Measurements from ENCODE around the gene INHBE.
"Not testable (repeated sequence)": the region's sequence is repeated elsewhere in the genome, so short reads cannot be mapped to it uniquely, and the experiment has no call there.

The INHBE gene, protein sequence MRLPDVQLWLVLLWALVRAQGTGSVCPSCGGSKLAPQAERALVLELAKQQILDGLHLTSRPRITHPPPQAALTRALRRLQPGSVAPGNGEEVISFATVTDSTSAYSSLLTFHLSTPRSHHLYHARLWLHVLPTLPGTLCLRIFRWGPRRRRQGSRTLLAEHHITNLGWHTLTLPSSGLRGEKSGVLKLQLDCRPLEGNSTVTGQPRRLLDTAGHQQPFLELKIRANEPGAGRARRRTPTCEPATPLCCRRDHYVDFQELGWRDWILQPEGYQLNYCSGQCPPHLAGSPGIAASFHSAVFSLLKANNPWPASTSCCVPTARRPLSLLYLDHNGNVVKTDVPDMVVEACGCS

DNA sequence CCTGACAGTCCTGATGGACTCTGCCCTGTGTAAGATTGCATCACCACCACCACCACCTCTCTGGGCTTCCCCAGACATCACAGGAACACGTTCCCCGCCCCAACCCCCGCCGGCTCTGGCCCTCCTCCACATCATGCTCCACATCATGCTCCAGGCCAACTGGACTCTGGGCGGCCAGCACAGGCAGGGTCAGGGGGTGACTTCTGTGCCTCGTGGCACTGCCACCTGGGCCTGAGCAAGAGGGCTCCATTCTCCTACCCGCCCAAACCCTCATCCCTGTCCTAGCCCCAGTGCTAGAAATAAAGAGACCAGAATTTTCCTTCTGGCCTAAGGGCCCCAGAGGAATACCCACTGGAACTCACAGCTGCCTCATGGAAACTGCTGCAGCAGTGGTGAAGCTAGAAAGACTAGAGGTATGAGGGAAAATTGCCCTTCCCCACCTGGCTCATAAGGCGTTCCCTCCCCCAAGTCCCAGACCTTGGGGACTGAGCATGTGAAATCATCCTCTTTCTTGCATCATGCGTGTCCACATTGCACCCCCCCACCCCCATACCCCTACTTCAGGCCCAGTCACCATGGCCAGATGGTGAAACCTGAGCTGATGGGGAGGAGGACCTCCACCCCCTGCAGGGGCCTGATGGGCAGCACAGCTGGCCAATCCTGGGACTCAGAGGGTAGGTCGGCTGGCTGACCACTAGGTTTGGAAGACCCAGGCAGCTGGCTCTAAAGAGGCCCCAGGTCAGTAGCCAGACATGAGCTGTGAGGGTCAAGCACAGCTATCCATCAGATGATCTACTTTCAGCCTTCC, at the start of gene INHBE:
Gene INHBE, plus strand, starts transcription at position 742 of the 808 bp plus-strand sequence. CDS start 230 bp downstream, outside the sequence.
- DNase-seq: no peak

DNA sequence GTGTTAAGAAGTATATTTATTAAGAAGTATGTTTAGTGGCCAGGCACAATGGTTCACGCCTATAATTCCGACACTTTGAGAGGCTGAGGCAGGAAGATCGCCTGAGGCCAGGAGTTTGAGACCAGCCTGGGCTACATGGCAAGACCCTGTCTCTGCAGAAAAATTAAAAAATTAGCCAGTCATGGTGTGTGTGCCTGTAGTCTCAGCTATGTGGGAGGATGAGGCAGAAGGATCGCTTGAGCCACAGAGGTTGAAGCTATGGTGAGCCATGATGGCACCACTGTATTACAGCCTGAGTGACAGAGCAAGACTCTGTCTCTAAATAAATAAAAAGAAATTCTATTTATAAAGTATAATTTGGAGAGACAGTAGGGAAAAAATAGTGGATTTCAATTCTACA, 44.6 kb upstream of the INHBE start:
- no peak for DNase-seq

DNA sequence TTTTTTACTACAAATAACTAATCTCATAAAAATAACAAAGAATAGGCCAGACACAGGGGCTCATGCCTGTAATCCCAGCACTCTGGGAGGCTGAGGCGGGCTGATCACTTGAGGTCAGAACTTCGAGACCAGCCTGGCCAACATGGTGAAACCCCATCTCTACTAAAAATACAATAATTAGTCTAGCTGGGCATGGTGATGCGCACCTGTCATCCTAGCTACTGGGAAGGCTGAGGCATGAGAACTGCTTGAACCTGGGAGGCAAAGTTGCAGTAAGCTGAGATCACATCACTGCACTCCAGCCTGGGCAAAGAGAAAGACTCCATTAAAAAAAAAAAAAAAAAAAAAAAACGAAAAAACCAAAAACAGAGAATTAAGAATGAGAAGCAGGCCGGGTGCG, 40.9 kb upstream of the INHBE start:
- not testable (repeated sequence) for DNase-seq

DNA sequence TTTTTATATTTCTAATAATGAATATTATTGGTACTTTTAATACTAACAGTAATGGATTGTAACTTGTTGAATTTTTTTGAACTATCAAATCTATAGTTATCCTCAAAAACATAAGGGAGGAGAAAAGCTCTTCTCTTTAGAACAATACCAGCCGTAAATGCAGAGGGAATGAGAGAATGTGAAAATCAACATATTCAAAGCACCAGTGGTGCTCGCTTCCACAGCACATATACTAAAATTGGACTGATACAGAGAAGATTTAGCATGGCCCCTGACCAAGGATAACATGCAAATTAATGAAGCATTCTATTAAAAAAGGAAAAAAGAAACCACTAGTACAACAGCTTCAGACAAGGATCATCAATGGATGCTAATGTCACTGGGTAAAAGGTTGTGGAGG, 40.0 kb upstream of the INHBE start:
- no peak for DNase-seq

DNA sequence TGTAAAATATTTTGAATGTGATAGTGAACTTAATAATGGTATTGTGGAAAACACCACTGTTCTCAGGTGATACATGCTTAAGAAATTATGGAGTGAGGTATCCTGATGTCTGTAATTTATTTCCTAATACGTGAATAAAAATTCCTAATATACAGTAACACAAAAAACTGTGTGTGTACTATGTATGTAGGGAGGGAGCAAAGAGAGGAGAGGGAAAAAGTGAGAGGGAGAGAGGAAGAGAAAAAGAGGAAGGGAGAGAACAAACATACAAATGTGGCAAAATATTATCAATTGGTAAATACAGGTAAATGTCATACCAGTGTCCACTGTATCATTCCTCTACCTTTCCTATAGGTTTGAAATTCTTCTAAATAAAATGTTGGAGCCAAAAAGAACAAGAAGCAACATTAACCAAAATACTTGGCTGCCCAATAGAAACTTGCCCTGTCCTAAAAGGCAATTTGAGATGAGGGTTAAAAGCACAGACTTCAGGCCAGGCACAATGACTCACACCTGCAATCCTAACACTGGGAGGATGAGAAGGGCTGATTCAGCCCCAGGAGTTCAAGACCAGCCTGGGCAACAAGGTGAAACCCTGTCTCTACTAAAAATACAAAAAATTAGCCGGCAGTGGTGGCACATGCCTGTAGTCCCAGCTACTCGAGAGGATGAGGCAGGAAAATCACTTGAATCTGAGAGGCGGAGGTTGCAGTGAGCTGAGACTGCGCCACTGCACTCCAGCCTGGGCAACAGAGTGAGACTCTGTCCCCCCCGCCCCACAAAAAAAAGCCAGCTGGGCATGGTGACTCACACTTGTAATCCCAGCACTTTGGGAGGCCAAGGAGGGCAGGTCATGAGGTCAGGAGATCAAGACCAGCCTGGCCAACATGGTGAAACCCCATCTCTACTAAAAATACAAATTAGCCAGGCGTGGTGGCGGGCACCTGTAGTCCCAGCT, 38.8 kb upstream of the INHBE start:
- no peak for DNase-seq

DNA sequence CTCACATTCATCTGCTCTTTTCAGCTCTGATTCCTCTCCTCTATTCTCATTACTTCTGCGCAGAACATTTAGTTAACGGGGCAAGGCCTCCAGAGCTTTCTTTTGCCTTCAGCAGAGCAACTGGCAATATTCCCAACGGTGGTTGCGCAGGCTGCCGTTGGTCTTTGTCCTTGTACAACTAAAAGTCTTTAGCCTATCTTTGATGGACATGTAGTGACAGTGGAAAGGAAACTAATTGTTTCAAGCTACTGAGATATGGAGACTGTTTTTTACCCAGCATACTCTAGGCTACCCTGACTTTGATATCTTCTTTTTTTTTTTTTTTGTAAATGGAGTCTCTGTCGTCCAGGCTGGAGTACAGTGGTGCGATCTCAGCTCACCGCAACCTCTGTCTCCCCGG, 36.9 kb upstream of the INHBE start:
- DNase-seq: no peak

DNA sequence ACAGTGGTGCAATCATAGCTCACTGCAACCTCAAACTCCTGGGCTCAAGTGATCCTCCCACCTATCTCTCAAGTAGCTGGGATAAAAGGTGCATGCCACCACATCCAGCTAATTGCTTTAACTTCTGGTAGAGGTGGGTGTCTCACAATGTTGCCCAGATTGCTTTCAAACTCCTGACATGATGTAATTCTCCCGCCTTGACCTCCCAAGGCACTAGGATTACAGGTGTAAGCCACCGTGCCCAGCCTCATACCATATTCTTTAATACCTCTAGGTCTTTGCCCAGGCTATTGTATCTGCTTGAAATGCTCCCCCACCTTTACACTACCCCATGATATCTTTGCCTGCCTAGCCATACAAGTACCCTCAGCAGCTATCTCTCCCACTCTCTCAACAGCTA, 35.6 kb upstream of the INHBE start:
- no peak for DNase-seq

DNA sequence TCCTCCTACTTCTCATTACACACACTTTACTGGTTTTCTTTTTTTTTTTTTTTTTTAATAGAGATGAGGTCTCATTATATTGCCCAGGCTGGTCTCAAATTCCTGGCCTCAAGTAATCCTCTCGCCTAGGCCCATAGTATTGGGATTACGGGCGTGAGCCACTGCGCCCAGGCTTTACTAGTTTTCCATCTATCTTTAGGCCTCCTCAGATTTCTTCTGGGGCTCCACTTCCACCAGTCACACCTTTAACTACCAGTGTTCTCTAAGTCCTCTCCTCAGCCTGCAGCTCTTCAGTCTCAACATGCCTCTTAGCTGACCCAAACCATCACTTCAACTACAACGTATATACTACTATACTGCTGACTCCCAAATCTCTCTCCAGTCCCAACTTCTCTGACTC, 34.6 kb upstream of the INHBE start:
- no peak for DNase-seq

DNA sequence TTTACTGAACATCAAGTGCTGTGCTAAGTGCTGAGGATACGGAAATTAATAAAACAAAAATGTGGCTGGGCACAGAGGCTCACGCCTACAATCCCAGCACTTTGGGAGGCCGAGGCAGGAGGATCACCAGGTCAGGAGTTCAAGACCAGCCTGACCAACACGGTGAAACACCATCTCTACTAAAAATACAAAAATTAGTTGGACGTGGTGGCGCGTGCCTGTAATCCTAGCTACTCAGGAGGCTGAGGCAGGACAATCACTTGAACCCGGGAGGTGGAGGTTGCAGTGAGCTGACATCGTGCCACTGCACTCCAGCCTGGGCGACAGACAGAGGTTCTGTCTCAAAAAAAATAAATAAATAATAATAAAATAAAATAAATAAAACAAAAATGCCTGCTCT, 28.2 kb upstream of the INHBE start:
- DNase-seq: not testable (repeated sequence)

DNA sequence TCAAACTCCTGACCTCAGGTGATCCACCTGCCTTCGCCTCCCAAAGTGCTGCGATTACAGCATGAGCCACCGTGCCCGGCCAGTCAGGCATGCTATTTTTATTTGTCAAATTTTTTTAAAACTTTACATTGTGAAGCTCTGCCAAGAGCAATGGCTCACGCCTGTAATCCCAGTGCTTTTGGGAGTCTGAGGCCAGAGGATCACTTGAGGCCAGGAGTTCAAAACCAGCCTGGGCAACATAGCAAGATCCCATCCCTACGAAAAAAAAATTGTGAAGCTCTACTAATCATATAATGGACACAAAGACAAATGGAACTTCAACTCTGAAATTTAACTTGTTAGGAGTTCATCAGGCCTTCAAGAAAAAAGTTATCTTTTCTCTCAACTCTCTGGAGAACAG, 26.1 kb upstream of the INHBE start:
- DNase-seq: no peak

DNA sequence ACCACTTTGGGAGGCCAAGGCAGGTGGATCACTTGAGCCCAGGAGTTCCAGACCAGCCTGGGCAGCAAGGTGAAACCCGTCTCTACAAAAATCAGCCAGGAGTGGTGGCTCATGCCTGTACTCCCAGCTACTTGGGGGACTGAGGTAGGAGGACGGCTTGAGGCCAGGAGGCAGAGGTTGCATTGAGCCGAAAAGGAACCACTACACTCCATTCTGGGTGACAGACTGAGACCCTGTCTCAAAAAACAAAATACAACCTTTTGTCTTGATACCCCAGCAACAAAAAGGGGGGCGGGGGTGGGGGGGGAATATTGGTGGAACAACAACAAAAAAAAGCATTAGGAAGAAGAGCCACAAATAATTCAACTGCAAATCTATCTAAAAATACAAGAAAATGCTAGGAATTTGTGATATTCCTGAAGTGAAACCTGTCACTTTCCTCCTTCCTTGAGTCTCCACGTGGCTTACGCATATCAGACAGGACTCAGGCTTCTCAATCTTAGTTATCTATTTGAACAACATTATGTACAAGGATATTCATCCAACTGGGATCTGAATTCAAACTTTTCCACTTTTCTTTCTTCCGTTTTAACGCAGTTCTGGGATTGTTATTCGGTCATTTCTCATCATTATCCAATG, 25.5 kb upstream of the INHBE start:
- DNase-seq: no peak

DNA sequence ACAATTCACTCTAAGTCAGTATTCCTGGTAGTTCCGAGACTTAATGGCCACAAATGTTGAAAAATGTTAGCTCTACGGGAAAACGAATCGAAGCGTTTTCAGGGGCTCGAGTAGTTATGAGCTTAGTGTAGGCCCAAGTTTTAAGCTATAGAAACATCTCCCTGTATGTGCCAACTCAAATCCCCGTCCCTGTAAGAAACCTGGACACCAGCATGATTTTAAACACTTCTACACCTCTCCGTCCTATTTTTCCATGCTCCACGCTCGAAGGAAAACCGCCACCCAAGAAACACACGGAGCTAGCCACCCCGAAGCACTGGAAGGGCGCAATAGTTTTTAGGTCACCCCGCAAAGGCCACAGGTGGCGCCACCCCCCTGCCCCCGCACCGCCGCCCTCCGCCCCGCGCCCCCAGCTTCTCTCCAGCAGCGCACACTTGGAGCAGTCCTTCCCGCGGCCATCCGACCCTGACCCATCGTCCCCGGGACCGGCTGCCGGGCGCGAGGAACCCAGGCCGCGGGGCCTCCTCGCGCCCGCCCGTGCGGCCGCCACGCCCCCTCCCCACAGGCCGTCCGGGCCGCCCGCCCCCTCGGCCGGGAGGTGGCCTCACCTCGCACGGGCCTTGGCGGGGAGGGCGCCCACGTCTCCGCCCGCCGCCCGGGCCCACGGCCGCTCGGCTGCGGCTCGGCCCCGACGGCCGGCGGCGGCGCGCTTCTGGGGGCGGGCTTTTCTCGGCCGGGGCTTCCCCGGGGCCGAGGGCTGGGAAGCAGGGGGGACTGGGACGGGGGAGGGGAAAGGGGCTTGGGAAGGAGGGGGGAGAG, 24.8 kb upstream of the INHBE start:
- no peak for DNase-seq

DNA sequence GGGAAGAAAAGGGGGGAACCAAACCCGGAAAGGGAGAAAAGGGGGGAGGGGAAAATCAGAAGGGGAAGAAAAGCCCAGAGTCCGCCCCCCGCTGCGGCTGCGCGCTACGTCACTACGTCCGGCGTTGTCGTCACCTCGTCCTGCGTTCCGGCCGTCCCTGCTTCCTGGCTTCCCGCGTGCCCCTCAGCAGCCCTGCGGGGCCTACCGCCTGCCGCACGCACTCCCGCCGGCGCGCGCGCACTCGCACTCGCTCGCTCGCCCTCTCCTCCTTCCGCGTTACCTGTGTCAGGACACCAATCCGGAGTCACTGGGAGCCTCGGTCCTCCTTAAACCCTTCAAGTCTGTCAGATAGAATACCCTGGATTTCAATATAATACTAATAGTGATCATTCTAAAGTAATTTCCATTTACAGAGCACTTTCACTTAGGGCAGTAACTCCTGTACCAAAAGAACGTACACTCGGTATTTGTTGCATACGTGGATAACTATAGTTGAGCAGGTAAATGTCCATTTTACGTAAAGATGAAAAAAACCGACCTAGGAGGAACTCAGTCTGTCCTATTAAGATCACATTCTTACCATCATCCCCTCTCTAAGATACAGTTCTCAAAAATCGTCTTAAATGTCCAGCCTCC, 24.1 kb upstream of the INHBE start, which contains the start of gene R3HDM2:
Gene R3HDM2, minus strand, starts transcription at position 113 of the 636 bp plus-strand sequence. CDS start 120,615 bp downstream, outside the sequence.
- DNase-seq: peak; percentile 96

DNA sequence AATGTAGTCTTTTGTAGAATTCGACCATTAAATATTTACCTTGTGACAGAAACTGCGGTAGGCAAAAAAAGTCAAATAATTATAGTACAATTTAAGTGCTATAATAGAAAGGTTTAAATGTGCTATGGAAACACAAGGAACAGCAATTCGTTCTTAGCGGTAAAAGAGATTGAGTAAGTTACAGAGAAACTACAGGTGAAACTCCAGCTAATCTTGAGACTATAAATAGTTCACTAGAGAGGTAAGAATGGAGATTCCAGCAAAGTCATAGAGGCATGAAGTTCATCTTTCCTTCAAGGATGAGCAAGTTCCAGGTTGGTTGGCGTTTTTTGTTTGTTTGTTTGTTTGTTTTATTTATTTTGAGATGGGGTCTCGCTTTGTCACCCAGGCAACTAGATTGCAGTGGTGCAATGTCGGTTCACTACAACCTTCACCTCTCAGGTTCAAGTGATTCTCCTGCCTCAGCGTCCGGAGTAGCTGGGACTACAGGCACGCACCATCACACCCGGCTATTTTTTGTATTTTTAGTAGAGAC, 23.4 kb upstream of the INHBE start:
- DNase-seq: no peak

DNA sequence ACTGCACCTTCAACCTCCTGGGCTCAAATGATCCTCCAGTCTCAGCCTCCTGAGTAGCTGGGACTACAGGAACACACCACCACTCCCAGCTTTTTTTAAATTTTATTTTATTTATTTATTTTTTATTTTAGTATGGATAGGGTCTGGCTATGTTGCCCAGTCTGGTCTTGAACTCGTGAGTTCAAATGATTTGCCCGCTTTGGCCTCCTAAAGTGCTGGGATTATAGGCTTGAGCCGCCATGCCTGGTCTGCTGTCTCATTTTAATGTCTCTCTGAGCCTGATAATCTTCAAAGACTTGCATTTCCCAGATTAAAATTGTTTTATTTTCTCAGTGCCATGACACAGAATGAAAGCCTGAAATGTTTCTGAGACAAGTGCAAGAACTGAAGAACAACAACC, 21.7 kb upstream of the INHBE start:
- no peak for DNase-seq

DNA sequence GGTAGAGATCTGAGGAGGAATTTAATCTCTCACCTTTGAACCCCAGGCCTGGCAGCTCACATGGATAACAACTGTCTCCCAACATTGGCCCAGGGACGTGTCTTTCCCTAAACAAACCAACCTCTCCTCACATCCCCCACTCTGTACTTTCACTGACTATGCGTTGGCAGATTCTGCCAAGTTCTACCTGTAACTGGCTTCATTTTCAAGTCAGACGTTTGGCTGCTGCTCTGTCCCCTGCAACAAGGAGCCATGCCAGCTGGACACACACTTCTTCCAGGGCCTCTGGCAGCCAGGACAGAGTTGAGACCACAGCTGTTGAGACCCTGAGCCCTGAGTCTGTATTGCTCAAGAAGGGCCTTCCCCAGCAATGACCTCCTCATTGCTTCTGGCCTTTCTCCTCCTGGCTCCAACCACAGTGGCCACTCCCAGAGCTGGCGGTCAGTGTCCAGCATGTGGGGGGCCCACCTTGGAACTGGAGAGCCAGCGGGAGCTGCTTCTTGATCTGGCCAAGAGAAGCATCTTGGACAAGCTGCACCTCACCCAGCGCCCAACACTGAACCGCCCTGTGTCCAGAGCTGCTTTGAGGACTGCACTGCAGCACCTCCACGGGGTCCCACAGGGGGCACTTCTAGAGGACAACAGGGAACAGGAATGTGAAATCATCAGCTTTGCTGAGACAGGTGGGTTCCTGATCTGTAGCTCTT, 20.4 kb upstream of the INHBE start, which contains the start of gene INHBC:
Gene INHBC, plus strand, starts transcription at position 268 of the 707 bp plus-strand sequence. Its CDS starts 103 bp downstream, at position 371.
- no peak for DNase-seq

DNA sequence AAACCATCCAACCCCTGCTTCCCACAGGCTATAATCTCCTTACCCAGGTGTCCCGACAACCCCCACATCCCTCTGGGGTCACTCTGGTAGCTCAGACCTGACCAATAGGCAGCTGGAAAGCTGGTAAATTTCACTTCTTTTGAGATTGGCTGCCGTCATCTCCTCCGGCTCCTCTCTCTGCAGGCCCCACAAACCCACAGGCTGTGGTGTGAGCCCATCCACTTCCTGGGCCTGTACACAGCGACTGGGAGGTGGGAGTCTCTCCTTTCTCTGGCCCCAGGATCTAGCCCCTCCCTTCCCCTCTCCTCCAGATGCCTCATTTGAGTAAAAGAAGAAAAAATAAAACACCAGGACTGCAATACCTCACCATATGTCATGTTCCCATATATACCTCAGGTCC, 19.8 kb upstream of the INHBE start:
- no peak for DNase-seq

DNA sequence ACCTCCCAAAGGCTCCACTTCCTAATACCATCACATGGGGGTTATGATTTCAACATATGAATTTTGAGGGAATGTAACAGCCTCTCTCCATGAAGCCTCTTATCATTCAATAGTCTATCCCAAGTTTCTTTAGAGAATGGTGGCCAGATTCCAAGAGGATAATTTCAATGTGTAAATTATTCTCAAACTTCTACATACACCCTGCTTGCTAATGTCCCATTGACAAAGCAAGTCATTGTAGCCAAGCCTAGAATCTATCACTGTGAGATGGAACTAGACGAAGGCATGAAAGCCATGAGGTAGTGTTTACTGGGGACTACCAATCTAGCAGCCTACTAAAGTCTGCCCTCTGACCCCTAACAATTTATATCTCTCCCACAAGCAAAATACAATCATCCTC, 16.7 kb upstream of the INHBE start:
- DNase-seq: no peak

DNA sequence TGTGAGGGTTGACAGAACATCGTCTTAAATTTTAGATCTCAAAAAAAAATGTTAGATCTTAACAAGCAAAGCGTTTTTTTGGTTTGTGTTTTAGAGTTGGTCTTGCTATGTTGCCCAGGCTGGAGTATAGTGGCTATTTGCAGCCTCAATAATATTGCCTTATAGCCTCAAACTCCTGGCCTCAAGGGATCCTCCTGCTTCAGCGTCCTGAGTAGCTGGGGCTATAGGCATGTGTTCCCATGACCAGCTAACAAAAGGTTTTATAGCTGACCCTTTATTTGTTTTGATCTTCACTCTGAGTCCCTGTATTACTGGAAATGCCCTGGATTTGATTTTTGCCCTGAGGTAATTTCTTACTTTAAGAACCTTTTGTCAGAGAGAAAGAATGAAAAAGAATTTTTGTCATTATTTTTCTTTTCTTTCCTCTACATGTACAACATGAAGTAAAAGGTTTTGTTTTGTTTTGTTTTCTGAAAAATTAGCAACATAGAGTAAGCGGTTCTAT, 15.3 kb upstream of the INHBE start:
- DNase-seq: no peak

DNA sequence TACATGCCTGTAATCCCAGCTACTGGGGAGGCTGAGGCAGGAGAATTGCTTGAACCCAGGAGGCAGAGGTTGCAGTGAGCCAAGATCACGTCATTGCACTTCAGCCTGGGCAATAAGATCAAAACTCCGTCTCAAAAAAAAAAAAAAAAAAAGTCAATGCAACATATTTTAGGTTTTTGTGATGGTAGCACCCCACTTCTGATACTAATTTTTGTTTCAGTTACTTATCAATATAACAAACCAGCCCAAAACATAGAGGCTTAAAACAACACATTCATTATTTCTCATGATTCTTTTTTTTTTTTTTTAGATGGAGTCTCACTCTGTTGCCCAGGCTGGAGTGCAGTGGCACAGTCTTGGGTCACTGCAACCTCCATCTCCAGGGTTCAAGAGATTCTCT, 13.7 kb upstream of the INHBE start:
- not testable (repeated sequence) for DNase-seq
